H9 (cell line): ENCODE results near the gene ABCA7. TPM values are rescaled to one million over a fixed set of nuclear protein-coding genes. Genes with fewer than 3 reads are reported as not detected.

Experiments
- DNase-seq: peaks from one replicate; pipeline ENCODE4 v3.0.0-alpha.2; 2017
- H2AFZ ChIP-seq: one replicate; pipeline ENCODE4 v1.6.1; 2013; ENCODE audit warnings: mild to moderate bottlenecking, low read length, control low read depth, moderate library complexity
- H2AK5ac ChIP-seq: 2 replicates; pipeline ENCODE4 v1.6.1; 2013; ENCODE audit warnings: low read length, control low read depth, mixed read lengths; ENCODE audit not compliant: insufficient read length
- H2BK120ac ChIP-seq: one replicate; pipeline ENCODE4 v1.6.1; 2013; ENCODE audit warnings: low read depth, mild to moderate bottlenecking, low read length, control low read depth, inconsistent platforms; ENCODE audit not compliant: poor library complexity, severe bottlenecking
- H2BK12ac ChIP-seq: 2 replicates; pipeline ENCODE4 v1.6.1; 2013; ENCODE audit warnings: low read length, control low read depth, mixed read lengths, low read depth; ENCODE audit not compliant: insufficient read length
- H2BK15ac ChIP-seq: 2 replicates; pipeline ENCODE4 v1.6.1; 2013; ENCODE audit warnings: low read depth, low read length, control low read depth
- H2BK20ac ChIP-seq: one replicate; pipeline ENCODE4 v1.6.1; 2013; ENCODE audit warnings: low read depth, mild to moderate bottlenecking, low read length, control low read depth, inconsistent platforms; ENCODE audit not compliant: poor library complexity, severe bottlenecking
- H2BK5ac ChIP-seq: 2 replicates; pipeline ENCODE4 v1.6.1; 2013; ENCODE audit warnings: low read length, control low read depth, mixed read lengths; ENCODE audit not compliant: insufficient read length
- H3K14ac ChIP-seq: 2 replicates; pipeline ENCODE4 v1.6.1; 2013; ENCODE audit warnings: low read length, control low read depth; ENCODE audit not compliant: insufficient read depth
- H3K18ac ChIP-seq: 2 replicates; pipeline ENCODE4 v1.6.1; 2013; ENCODE audit warnings: low read depth, mild to moderate bottlenecking, mixed read lengths, low read length, control low read depth; ENCODE audit not compliant: insufficient read length
- H3K23ac ChIP-seq: 2 replicates; pipeline ENCODE4 v1.6.1; 2013; ENCODE audit warnings: low read length, control low read depth, mixed read lengths, low read depth; ENCODE audit not compliant: insufficient read length
- H3K23me2 ChIP-seq: 2 replicates; pipeline ENCODE4 v1.6.1; 2013; ENCODE audit warnings: low read depth, mild to moderate bottlenecking, mixed read lengths, low read length, control low read depth; ENCODE audit not compliant: insufficient read length, poor library complexity, severe bottlenecking
- H3K27ac ChIP-seq: 2 replicates; pipeline ENCODE4 v1.5.1; 2013; ENCODE audit warnings: low read length, control low read depth, mixed read lengths, low read depth; ENCODE audit not compliant: insufficient read length
- H3K27me3 ChIP-seq: 2 replicates; pipeline ENCODE4 v1.6.1; 2013; ENCODE audit warnings: low read length, control low read depth, inconsistent platforms; ENCODE audit not compliant: insufficient read depth
- H3K4ac ChIP-seq: 2 replicates; pipeline ENCODE4 v1.6.1; 2013; ENCODE audit warnings: low read depth, mild to moderate bottlenecking, control low read depth, inconsistent platforms, low read length, moderate library complexity
- H3K4me1 ChIP-seq: 2 replicates; pipeline ENCODE4 v1.6.1; 2013; ENCODE audit warnings: low read length, control low read depth, inconsistent platforms; ENCODE audit not compliant: insufficient read depth
- H3K4me2 ChIP-seq: 2 replicates; pipeline ENCODE4 v1.6.1; 2013; ENCODE audit warnings: low read length, control low read depth, mixed read lengths; ENCODE audit not compliant: insufficient read length, insufficient read depth
- H3K56ac ChIP-seq: 2 replicates; pipeline ENCODE4 v1.6.1; 2013; ENCODE audit warnings: low read depth, mild to moderate bottlenecking, mixed read lengths, low read length, control low read depth; ENCODE audit not compliant: insufficient read length
- H3K79me1 ChIP-seq: 2 replicates; pipeline ENCODE4 v1.6.1; 2013; ENCODE audit warnings: low read depth, mild to moderate bottlenecking, moderate library complexity, low read length, control low read depth, inconsistent platforms; ENCODE audit not compliant: insufficient read depth, poor library complexity, severe bottlenecking
- H3K79me2 ChIP-seq: 2 replicates; pipeline ENCODE4 v1.6.1; 2013; ENCODE audit warnings: low read length, control low read depth, inconsistent platforms; ENCODE audit not compliant: insufficient read depth
- H3K9ac ChIP-seq: 2 replicates; pipeline ENCODE4 v1.6.1; 2013; ENCODE audit warnings: low read length, control low read depth, mixed read lengths; ENCODE audit not compliant: insufficient read length; ENCODE audit errors: extremely low read depth
- H3K9me3 ChIP-seq: one replicate; pipeline ENCODE4 v1.6.1; 2013; ENCODE audit warnings: low read depth, low read length, inconsistent platforms; ENCODE audit not compliant: control insufficient read depth
- H3T11ph ChIP-seq: one replicate; pipeline ENCODE4 v1.6.1; 2013; ENCODE audit warnings: mild to moderate bottlenecking, low read length, control low read depth, inconsistent platforms
- H4K20me1 ChIP-seq: one replicate; pipeline ENCODE4 v1.6.1; 2013; ENCODE audit not compliant: control insufficient read depth, insufficient read length, insufficient read depth
- H4K5ac ChIP-seq: 2 replicates; pipeline ENCODE4 v1.6.1; 2013; ENCODE audit warnings: low read depth, mild to moderate bottlenecking, mixed read lengths, low read length, control low read depth; ENCODE audit not compliant: insufficient read length
- H4K8ac ChIP-seq: replicated peaks from 2 replicates; pipeline ENCODE4 v1.6.1; 2013; ENCODE audit warnings: low read length, control low read depth, mixed read lengths, low read depth; ENCODE audit not compliant: insufficient read length
- H4K91ac ChIP-seq: 2 replicates; pipeline ENCODE4 v1.6.1; 2013; ENCODE audit warnings: low read depth, mild to moderate bottlenecking, moderate library complexity, mixed read lengths, low read length, control low read depth; ENCODE audit not compliant: insufficient read length
- H3K27ac Mint-ChIP-seq, 3 experiments: 2 replicates in 2 of 3; 3 replicates in 1 of 3; pipeline ENCODE4 v1.8.0; 2020 to 2021; ENCODE audit warnings: mixed read lengths in 3 of 3, mild to moderate bottlenecking in 1 of 3, moderate library complexity in 1 of 3
- H3K27me3 Mint-ChIP-seq: 2 replicates; pipeline ENCODE4 v1.8.0; 2021; ENCODE audit warnings: low read depth, mild to moderate bottlenecking, moderate library complexity, mixed read lengths
- H3K36me3 Mint-ChIP-seq, 3 experiments: 2 replicates in 2 of 3; 3 replicates in 1 of 3; pipeline ENCODE4 v1.8.0; 2020 to 2021; ENCODE audit warnings: low read depth in 3 of 3, mixed read lengths in 3 of 3; ENCODE audit not compliant: insufficient read depth in 1 of 3
- H3K4me1 Mint-ChIP-seq, 2 experiments: 2 replicates each; pipeline ENCODE4 v1.8.0; 2020; ENCODE audit warnings: mixed read lengths in 2 of 2
- H3K4me3 Mint-ChIP-seq, 2 experiments: 2 replicates in 1 of 2; 3 replicates in 1 of 2; pipeline ENCODE4 v1.8.0; 2020 to 2021; ENCODE audit warnings: mild to moderate bottlenecking in 2 of 2, mixed read lengths in 2 of 2, moderate library complexity in 1 of 2
- H3K9me3 Mint-ChIP-seq, 2 experiments: 2 replicates in 1 of 2; 3 replicates in 1 of 2; pipeline ENCODE4 v1.8.0; 2020; ENCODE audit warnings: mild to moderate bottlenecking in 2 of 2, mixed read lengths in 2 of 2, moderate library complexity in 1 of 2
- CTCF ChIP-seq: fragments of 200-600 bp; sonication (generic); conservative IDR thresholded peaks from 3 replicates; pipeline ENCODE4 v1.8.0; 2021; ENCODE audit warnings: antibody characterized with exemption, mild to moderate bottlenecking
- WGBS: extraction: QIAGEN DNeasy Blood & Tissue Kit; methylation state at CpG from one replicate; pipeline ENCODE4 v1.1.7; 2013; ENCODE audit warnings: missing lambda C conversion rate, low lambda C conversion rate, mixed read lengths; ENCODE audit not compliant: insufficient read length; ENCODE audit errors: extremely low coverage; 5-methylcytosine and 5-hydroxymethylcytosine counted together
- total RNA-seq: library from RNA; stranded (reverse); gene quantifications from 2 replicates; pipeline ENCODE4 v1.2.1, GENCODE V29; 2021

The ABCA7 gene
- total RNA-seq, 1 experiment from 2014 or later: 34.6 TPM

GRCh38 chr19:994516-994915, 45.4 kb upstream of the ABCA7 start:
- Histone ChIP-seq H4K8ac (no peak overlapping the region), H2BK20ac (no peak overlapping the region), H4K91ac (no peak overlapping the region), H2AFZ (no peak overlapping the region), H2BK12ac (no peak overlapping the region), H3K23ac (no peak overlapping the region), H3K9me3 (no peaks in the 10 kb centered on the region), H3K79me2 (no peaks in the 10 kb centered on the region), H3K14ac (no peak overlapping the region), H2BK120ac (no peak overlapping the region), H3K9ac (no peak overlapping the region), H3K4ac (no peak overlapping the region), H3K4me2 (no peak overlapping the region), H2AK5ac (no peak overlapping the region), H3K56ac (no peak overlapping the region), H3T11ph (no peak overlapping the region), H2BK15ac (no peak overlapping the region), H3K23me2 (no peaks in the 10 kb centered on the region), H3K27ac (no peak overlapping the region), H4K20me1 (peaks cover 7% of the 10 kb centered on the region), H2BK5ac (no peak overlapping the region), H3K18ac (no peak overlapping the region), H3K27me3 (peaks cover 3% of the 10 kb centered on the region; the same call in 1 of the 2 replicates), H3K79me1 (no peaks in the 10 kb centered on the region), H4K5ac (no peak overlapping the region), H3K4me1 (no peaks in the 10 kb centered on the region)
- no CpG with 5 or more reads among the region's 18 CpGs for WGBS
- Mint-ChIP-seq H3K27me3 (peaks cover 32% of the 10 kb centered on the region), H3K36me3 (peaks cover 0 to 15% (median 14%) of the 10 kb centered on the region in 3 experiments; a peak in 6 of 7 replicates), H3K9me3 (no peaks in the 10 kb centered on the region; a peak in 1 of 5 replicates), H3K4me3 (no peak overlapping the region), H3K27ac (no peak overlapping the region), H3K4me1 (peaks cover 5 to 15% of the 10 kb centered on the region in 2 experiments)
- TF ChIP-seq CTCF: no peak
- DNase-seq: no peak
